Keratinocyte (primary cell): ENCODE measurements around the gene ITGB5. TPM values are rescaled to one million over a fixed set of nuclear protein-coding genes. Genes with fewer than 3 reads are reported as not detected.
"Not testable (repeated sequence)": the region's sequence is repeated elsewhere in the genome, so short reads cannot be mapped to it uniquely, and the experiment has no call there.

Experiments
- DNase-seq: peaks from one replicate; pipeline ENCODE4 v3.0.0-alpha.2; 2011; ENCODE audit warnings: low read depth, missing footprints, low spot score
- FAIRE-seq: peaks from 2 replicates; lab custom pipeline; 2011; peaks lifted over from hg19 to GRCh38; lab: Jason Lieb, UNC
- H2AFZ ChIP-seq: 2 replicates; pipeline ENCODE4 v1.6.0; 2012; ENCODE audit warnings: low read length, control low read depth, inconsistent platforms; ENCODE audit not compliant: control insufficient read depth
- H3K27ac ChIP-seq: 2 replicates; pipeline ENCODE4 v1.5.1; 2011; ENCODE audit warnings: low read length; ENCODE audit not compliant: control insufficient read depth, insufficient read depth
- H3K27me3 ChIP-seq: 3 replicates; pipeline ENCODE4 v1.6.0; 2011; ENCODE audit warnings: low read length; ENCODE audit not compliant: control insufficient read depth, insufficient read depth; ENCODE audit errors: extremely low read depth
- H3K36me3 ChIP-seq, 2 experiments: 2 replicates in 1 of 2; 3 replicates in 1 of 2; pipeline ENCODE4 v1.5.1; 2011; ENCODE audit warnings: low read length in 2 of 2, mild to moderate bottlenecking in 1 of 2; ENCODE audit not compliant: control insufficient read depth in 2 of 2, insufficient read depth in 2 of 2; ENCODE audit errors: extremely low read depth in 1 of 2
- H3K4me1 ChIP-seq: 3 replicates; pipeline ENCODE4 v1.5.1; 2011; ENCODE audit warnings: low read length; ENCODE audit not compliant: control insufficient read depth, insufficient read depth; ENCODE audit errors: extremely low read depth
- H3K4me2 ChIP-seq: 3 replicates; pipeline ENCODE4 v1.6.0; 2011; ENCODE audit warnings: low read depth, low read length; ENCODE audit not compliant: control insufficient read depth, insufficient read depth; ENCODE audit errors: extremely low read depth
- H3K4me3 ChIP-seq, 3 experiments: fragments of 200-600 bp in 1 of 3; sonication (generic) in 1 of 3; 2 replicates in 2 of 3; 3 replicates in 1 of 3; pipeline ENCODE4 v1.5.1; 2011 to 2016; ENCODE audit warnings: low read length in 3 of 3, mild to moderate bottlenecking in 3 of 3, control low read depth in 2 of 3, inconsistent platforms in 1 of 3, low read depth in 1 of 3, mixed read lengths in 1 of 3, mixed run types in 1 of 3, moderate library complexity in 1 of 3; ENCODE audit not compliant: control insufficient read depth in 2 of 3, insufficient read depth in 2 of 3; ENCODE audit errors: extremely low read depth in 1 of 3
- H3K79me2 ChIP-seq: 2 replicates; pipeline ENCODE4 v1.6.0; 2012; ENCODE audit warnings: low read length; ENCODE audit not compliant: control insufficient read depth, insufficient read depth
- H3K9ac ChIP-seq: 3 replicates; pipeline ENCODE4 v1.6.0; 2011; ENCODE audit warnings: low read length; ENCODE audit not compliant: control insufficient read depth, insufficient read depth; ENCODE audit errors: extremely low read depth
- H3K9me1 ChIP-seq: 3 replicates; pipeline ENCODE4 v1.6.0; 2011; ENCODE audit warnings: low read length; ENCODE audit not compliant: control insufficient read depth, insufficient read depth; ENCODE audit errors: extremely low read depth
- H3K9me3 ChIP-seq: 2 replicates; pipeline ENCODE4 v1.5.1; 2012; ENCODE audit warnings: low read depth, low read length; ENCODE audit not compliant: control insufficient read depth
- H4K20me1 ChIP-seq: 3 replicates; pipeline ENCODE4 v1.6.0; 2011; ENCODE audit warnings: low read length; ENCODE audit not compliant: control insufficient read depth, insufficient read depth; ENCODE audit errors: extremely low read depth
- EZH2 ChIP-seq: IDR thresholded peaks from one replicate; pipeline ENCODE4 v1.6.1; 2012; ENCODE audit warnings: inconsistent platforms, mild to moderate bottlenecking, low read length, moderate library complexity
- dilution Hi-C: fragments of 300-500 bp; cut with MboI; formaldehyde crosslinking; loops from one replicate; pipeline ENCODE4 v1.7.0; 2020; ENCODE audit warnings: low sequenced_read_pairs; ENCODE audit not compliant: extremely low pct_ligation_motif_present
- polyA plus RNA-seq, 5 experiments: library from polyadenylated mRNA; depleted of rRNA in 3 of 5; stranded (reverse) in 3 of 5; stranded (forward) in 1 of 5; unstranded in 1 of 5; fragments of >200 nt; gene quantifications; 1 replicate in 1 of 5; 2 replicates in 3 of 5; 3 replicates in 1 of 5; pipeline versions ENCODE4 v1.2.1 to v1.2.3, GENCODE V29; 2011 to 2012; ENCODE audit warnings: missing spikeins in 2 of 5, low read depth in 1 of 5, low replicate concordance in 1 of 5
- TF ChIP-seq, protein P1 (sequence below), 3 experiments: IDR thresholded peaks in 1 of 3; conservative IDR thresholded peaks in 1 of 3; optimal IDR thresholded peaks in 1 of 3; 2 replicates in 2 of 3; 3 replicates in 1 of 3; pipeline versions ENCODE3 to v1.5.1; 2011; ENCODE audit warnings: low read length in 3 of 3, mild to moderate bottlenecking in 3 of 3, moderate library complexity in 2 of 3, control low read depth in 1 of 3, inconsistent platforms in 1 of 3; ENCODE audit not compliant: insufficient read depth in 2 of 3; ENCODE audit errors: extremely low read depth in 1 of 3

ITGB5 gene
- polyA plus RNA-seq, 1 donor (not counting 4 experiments of a cell fraction or from before 2014, with no cell fraction given), result 136 TPM

DNA sequence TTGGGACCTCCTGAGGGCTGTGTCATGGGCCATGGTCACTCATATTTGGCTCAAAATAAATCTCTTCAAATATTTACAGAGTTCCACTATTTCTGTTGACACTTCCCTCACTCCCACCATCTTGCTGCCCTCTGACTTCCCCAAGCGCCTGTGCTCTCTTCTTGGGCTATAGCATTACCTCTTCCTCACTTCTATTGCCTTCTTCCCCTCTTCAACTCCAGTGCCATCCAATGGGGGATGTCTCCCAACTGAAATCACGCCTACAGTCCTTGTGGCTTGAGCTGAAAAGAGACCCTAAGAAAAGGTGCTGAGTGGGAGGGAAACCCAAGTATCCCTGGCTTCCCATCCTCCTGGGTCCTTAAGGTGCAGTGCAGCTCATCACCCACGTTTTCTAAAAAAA lies 135.1 kb downstream of the ITGB5 start:
- TF ChIP-seq, protein P1, sequence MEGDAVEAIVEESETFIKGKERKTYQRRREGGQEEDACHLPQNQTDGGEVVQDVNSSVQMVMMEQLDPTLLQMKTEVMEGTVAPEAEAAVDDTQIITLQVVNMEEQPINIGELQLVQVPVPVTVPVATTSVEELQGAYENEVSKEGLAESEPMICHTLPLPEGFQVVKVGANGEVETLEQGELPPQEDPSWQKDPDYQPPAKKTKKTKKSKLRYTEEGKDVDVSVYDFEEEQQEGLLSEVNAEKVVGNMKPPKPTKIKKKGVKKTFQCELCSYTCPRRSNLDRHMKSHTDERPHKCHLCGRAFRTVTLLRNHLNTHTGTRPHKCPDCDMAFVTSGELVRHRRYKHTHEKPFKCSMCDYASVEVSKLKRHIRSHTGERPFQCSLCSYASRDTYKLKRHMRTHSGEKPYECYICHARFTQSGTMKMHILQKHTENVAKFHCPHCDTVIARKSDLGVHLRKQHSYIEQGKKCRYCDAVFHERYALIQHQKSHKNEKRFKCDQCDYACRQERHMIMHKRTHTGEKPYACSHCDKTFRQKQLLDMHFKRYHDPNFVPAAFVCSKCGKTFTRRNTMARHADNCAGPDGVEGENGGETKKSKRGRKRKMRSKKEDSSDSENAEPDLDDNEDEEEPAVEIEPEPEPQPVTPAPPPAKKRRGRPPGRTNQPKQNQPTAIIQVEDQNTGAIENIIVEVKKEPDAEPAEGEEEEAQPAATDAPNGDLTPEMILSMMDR (optimal IDR thresholded peaks at IDR 0.05 in 1 of 3, IDR thresholded peaks at IDR 0.05 in 1 of 3, conservative IDR thresholded peaks at IDR 0.05 in 1 of 3; ENCODE audit: extremely low read depth in 1 of 3, insufficient read depth in 2 of 3, low read length in 3 of 3), result no peak
- TF ChIP-seq EZH2, result no peak
- no peaks in the 10 kb centered on the region for H4K20me1 ChIP-seq
- no peak overlapping the region for H3K9ac ChIP-seq
- peaks cover 1 to 8% of the 10 kb centered on the region in 2 experiments for H3K36me3 ChIP-seq
- H2AFZ ChIP-seq, result no peak overlapping the region
- FAIRE-seq, result no peak
- peaks cover 6% of the 10 kb centered on the region for H3K4me1 ChIP-seq
- H3K9me1 ChIP-seq, result no peaks in the 10 kb centered on the region
- no peak overlapping the region for H3K4me3 ChIP-seq
- no peaks in the 10 kb centered on the region for H3K9me3 ChIP-seq
- no peaks in the 10 kb centered on the region for H3K27me3 ChIP-seq
- dilution Hi-C loops, result no loop called here
- H3K4me2 ChIP-seq, result peak overlapping the region; percentile 22
- DNase-seq, result no peak
- no peaks in the 10 kb centered on the region for H3K79me2 ChIP-seq
- H3K27ac ChIP-seq, result no peak overlapping the region

GRCh38 chr3:124751501-124751900 lies 135.7 kb downstream of the ITGB5 start:
- no peaks in the 10 kb centered on the region for H3K9me1 ChIP-seq
- no peak overlapping the region for H3K9ac ChIP-seq
- H2AFZ ChIP-seq, result no peak overlapping the region
- dilution Hi-C loops, result no loop called here
- no peaks in the 10 kb centered on the region for H3K9me3 ChIP-seq
- H3K79me2 ChIP-seq, result no peaks in the 10 kb centered on the region
- peaks cover 2 to 11% of the 10 kb centered on the region in 2 experiments for H3K36me3 ChIP-seq
- no peaks in the 10 kb centered on the region for H4K20me1 ChIP-seq
- no peak overlapping the region for H3K4me2 ChIP-seq
- peaks cover 8% of the 10 kb centered on the region for H3K4me1 ChIP-seq
- H3K27me3 ChIP-seq, result no peaks in the 10 kb centered on the region
- no peak for DNase-seq
- no peak overlapping the region for H3K27ac ChIP-seq
- no peak overlapping the region for H3K4me3 ChIP-seq
- TF ChIP-seq, protein P1 (optimal IDR thresholded peaks at IDR 0.05 in 1 of 3, IDR thresholded peaks at IDR 0.05 in 1 of 3, conservative IDR thresholded peaks at IDR 0.05 in 1 of 3; ENCODE audit: extremely low read depth in 1 of 3, insufficient read depth in 2 of 3, low read length in 3 of 3), result no peak
- no peak for TF ChIP-seq EZH2
- FAIRE-seq, result no peak

DNA sequence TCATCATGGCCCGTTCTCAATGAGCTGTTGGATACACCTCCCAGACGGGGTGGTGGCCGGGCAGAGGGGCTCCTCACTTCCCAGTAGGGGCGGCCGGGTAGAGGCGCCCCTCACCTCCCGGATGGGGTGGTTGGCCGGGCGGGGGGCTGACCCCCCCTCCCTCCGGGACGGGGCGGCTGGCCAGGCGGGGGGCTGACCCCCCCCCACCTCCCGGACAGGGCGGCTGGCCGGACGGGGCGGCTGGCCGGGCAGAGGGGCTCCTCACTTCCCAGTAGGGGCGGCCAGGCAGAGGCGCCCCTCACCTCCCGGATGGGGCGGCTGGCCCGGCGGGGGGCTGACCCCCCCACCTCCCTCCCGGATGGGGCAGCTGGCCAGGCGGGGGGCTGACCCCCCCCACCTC lies 137.3 kb downstream of the ITGB5 start:
- H3K27me3 ChIP-seq, dilution Hi-C loops, H2AFZ ChIP-seq, H3K4me3 ChIP-seq, FAIRE-seq, H3K9me1 ChIP-seq, DNase-seq, H4K20me1 ChIP-seq, H3K9me3 ChIP-seq, H3K9ac ChIP-seq, H3K79me2 ChIP-seq, H3K27ac ChIP-seq, H3K4me2 ChIP-seq: not testable (repeated sequence)
- Histone ChIP-seq H3K4me1 (peaks cover 24% of the 10 kb centered on the region), H3K36me3 (peaks cover 5 to 22% of the 10 kb centered on the region in 2 experiments)
